Peyer's patch (tissue), 4 donors: ENCODE measurements around the gene CSTB. TPM values are rescaled to one million over a fixed set of nuclear protein-coding genes. Genes with fewer than 3 reads are reported as not detected.

ENCODE experiments used
- DNase-seq, 3 donors: peaks; one replicate each; pipeline ENCODE4 v3.0.0-alpha.2; 2017 to 2019
- H3K27ac ChIP-seq, 4 donors: fragments of 200-600 bp; sonication (generic); one replicate each; pipeline ENCODE4 v1.5.1; 2016 to 2019
- H3K27me3 ChIP-seq, 2 donors: fragments of 200-600 bp; sonication (generic); one replicate each; pipeline ENCODE4 v1.5.1; 2019
- H3K36me3 ChIP-seq, 3 donors: fragments of 200-600 bp; sonication (generic); one replicate each; pipeline ENCODE4 v1.5.1; 2016 to 2019
- H3K4me1 ChIP-seq, 4 donors: fragments of 200-600 bp; sonication (generic); one replicate each; pipeline ENCODE4 v1.5.1; 2016 to 2019
- H3K4me3 ChIP-seq, 4 donors: fragments of 200-600 bp; sonication (generic); 1 replicate in 3 of 4; 2 replicates in 1 of 4; pipeline ENCODE4 v1.5.1; 2016 to 2019; ENCODE audit warnings: mild to moderate bottlenecking in 1 of 4
- H3K9me3 ChIP-seq, 4 donors: fragments of 200-600 bp; sonication (generic); one replicate each; pipeline ENCODE4 v1.5.1; 2016 to 2019; ENCODE audit warnings: mild to moderate bottlenecking in 1 of 4
- CTCF ChIP-seq, 6 experiments: fragments of 450-650 bp in 4 of 6; fragments of 200-600 bp in 2 of 6; sonication (generic) in 1 of 6; IDR thresholded peaks; one replicate each; pipeline ENCODE4 v1.5.1; 2017 to 2019; ENCODE audit warnings: antibody characterized with exemption in 6 of 6, mild to moderate bottlenecking in 3 of 6, moderate library complexity in 1 of 6
- POLR2A ChIP-seq, 2 donors: fragments of 450-650 bp; IDR thresholded peaks; one replicate each; pipeline ENCODE4 v1.5.1; 2017; ENCODE audit warnings: antibody characterized with exemption in 2 of 2, mild to moderate bottlenecking in 2 of 2, moderate library complexity in 2 of 2
- total RNA-seq, 4 donors: library from RNA; depleted of rRNA; stranded (reverse); fragments of >200 nt; gene quantifications; one replicate each; pipeline ENCODE4 v1.1.0, GENCODE V29; 2016

CSTB gene
- total RNA-seq, 4 donors from 2014 or later, result 7.4 to 16.1 (median 13.3) TPM

- no peak for DNase-seq
- H3K4me1 ChIP-seq, result peaks cover 0 to 21% (median 6%) of the 10 kb centered on the region in 4 donors
- TF ChIP-seq POLR2A (IDR thresholded peaks at IDR 0.05), result no peak
- no peak for TF ChIP-seq CTCF (IDR thresholded peaks at IDR 0.05)
- H3K27me3 ChIP-seq, result no peaks in the 10 kb centered on the region
- H3K36me3 ChIP-seq, result no peaks in the 10 kb centered on the region
- no peak overlapping the region for H3K27ac ChIP-seq
- H3K9me3 ChIP-seq, result no peaks in the 10 kb centered on the region
- H3K4me3 ChIP-seq, result peak overlapping the region in 1 of 4 donors; percentile 26
These were observed 35.4 kb upstream of the CSTB start for GRCh38 chr21:43811262-43812105.

- Histone ChIP-seq H3K27me3 (no peaks in the 10 kb centered on the region), H3K4me3 (no peak overlapping the region), H3K9me3 (no peaks in the 10 kb centered on the region), H3K4me1 (peaks cover 0 to 21% (median 11%) of the 10 kb centered on the region in 4 donors), H3K36me3 (no peaks in the 10 kb centered on the region), H3K27ac (no peak overlapping the region)
- TF ChIP-seq POLR2A (IDR thresholded peaks at IDR 0.05) (no peak), CTCF (IDR thresholded peaks at IDR 0.05) (peak; percentile 92 to 99 (median 96))
- peak; percentile 83 to 94 (median 94) for DNase-seq
These were observed 34.6 kb upstream of the CSTB start for GRCh38 chr21:43810505-43811261.

GRCh38 chr21:43809853-43810504, 33.9 kb upstream of the CSTB start:
- TF ChIP-seq CTCF (IDR thresholded peaks at IDR 0.05) (no peak), POLR2A (IDR thresholded peaks at IDR 0.05) (no peak)
- Histone ChIP-seq H3K36me3 (no peaks in the 10 kb centered on the region), H3K4me3 (no peak overlapping the region), H3K27ac (no peak overlapping the region), H3K27me3 (no peaks in the 10 kb centered on the region), H3K4me1 (peaks cover 0 to 21% (median 11%) of the 10 kb centered on the region in 4 donors), H3K9me3 (no peaks in the 10 kb centered on the region)
- no peak for DNase-seq

GRCh38 chr21:43809346-43809799, 33.3 kb upstream of the CSTB start:
- H3K27me3 ChIP-seq, result no peaks in the 10 kb centered on the region
- H3K4me1 ChIP-seq, result peaks cover 0 to 21% (median 11%) of the 10 kb centered on the region in 4 donors
- H3K36me3 ChIP-seq, result no peaks in the 10 kb centered on the region
- DNase-seq, result no peak
- H3K27ac ChIP-seq, result no peak overlapping the region
- TF ChIP-seq CTCF (IDR thresholded peaks at IDR 0.05) (no peak), POLR2A (IDR thresholded peaks at IDR 0.05) (no peak)
- H3K9me3 ChIP-seq, result no peaks in the 10 kb centered on the region
- no peak overlapping the region for H3K4me3 ChIP-seq

GRCh38 chr21:43808832-43809251, 32.7 kb upstream of the CSTB start:
- H3K27me3 ChIP-seq, result no peaks in the 10 kb centered on the region
- no peak overlapping the region for H3K27ac ChIP-seq
- no peak for TF ChIP-seq CTCF (IDR thresholded peaks at IDR 0.05)
- no peak for TF ChIP-seq POLR2A (IDR thresholded peaks at IDR 0.05)
- no peak for DNase-seq
- H3K4me1 ChIP-seq, result peaks cover 0 to 21% (median 11%) of the 10 kb centered on the region in 4 donors
- peaks cover 0 to under 1% (median 0%) of the 10 kb centered on the region in 3 donors for H3K36me3 ChIP-seq
- H3K4me3 ChIP-seq, result no peak overlapping the region
- no peaks in the 10 kb centered on the region for H3K9me3 ChIP-seq
